SIG-M5 treated with dmso at 0.1 percent for 504 hours (cell line): ENCODE measurements around the gene WBP2.

ENCODE experiments used
- DNase-seq: peaks from one replicate; lab custom pipeline; 2025; ENCODE audit not compliant: unreplicated experiment; lab: John Stamatoyannopoulos, UW

WBP2 gene

DNA sequence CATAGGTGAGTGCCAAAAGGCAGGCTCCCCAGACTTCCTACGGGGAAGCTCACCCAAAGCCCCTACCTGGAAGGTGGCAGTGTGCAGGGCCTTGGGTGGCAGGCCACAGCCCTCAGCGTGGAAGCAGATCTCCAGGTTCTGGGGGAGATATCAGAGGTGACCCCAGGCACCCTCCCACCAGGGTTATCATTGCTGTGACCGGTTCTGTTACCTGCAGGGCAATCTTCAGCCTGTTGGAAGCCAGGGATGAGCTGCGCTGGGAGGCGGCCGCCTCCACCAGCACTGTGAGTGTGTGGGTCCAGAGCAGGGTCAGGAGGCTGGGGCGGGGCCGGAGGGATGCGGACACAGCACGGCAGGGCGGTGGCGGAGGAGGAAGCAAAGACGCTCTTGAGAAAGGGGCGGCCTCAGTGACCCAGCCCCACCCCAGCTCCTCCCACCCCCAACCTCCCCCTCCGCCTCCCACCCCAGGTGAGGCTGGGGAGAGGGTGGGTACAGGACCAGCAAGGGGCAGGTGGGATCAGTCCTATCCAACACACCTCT lies 24.0 kb downstream of the WBP2 start:
- no peak for DNase-seq

DNA sequence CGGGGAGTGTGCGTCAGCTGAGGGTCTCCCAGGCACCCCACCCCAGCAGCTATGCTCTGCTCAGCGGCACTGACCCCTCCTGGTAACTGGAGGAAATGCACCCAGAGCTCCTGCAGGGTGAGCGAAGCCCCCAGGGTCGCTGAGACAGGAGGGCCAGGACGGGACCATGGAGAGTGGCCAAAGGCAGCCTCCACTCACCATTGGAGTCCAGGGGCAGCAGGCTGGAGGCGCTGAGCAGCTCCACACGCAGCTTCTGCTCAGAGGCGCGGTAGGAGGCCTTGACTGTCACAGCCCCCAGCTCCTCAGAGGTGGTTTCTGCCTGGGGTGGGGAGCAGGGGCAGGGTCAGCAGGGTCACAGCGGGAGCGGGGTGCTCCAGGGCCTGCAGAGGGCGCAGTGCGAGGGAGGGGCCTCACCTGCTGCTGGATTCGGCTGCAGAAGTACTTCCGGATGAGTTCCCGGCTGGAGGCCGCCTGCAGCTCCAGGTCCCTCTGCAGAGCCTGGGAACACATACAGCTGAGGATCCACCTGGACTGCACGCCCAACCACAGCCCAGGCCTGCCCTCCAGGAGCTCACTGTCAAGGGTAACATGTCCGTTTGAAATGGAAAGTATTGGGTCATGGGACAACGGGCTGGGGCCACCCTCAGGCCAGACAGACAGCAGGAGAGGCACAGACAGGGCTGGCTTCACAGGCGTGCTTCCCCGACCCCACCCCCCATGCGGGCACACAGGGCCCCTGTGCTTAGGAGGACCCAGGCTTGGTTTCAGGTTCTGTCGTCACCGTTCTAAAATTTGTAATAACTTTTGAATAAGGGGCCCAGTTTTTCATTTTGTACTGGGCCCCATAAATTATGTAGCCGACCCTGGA lies 24.7 kb downstream of the WBP2 start:
- DNase-seq, result no peak

DNA sequence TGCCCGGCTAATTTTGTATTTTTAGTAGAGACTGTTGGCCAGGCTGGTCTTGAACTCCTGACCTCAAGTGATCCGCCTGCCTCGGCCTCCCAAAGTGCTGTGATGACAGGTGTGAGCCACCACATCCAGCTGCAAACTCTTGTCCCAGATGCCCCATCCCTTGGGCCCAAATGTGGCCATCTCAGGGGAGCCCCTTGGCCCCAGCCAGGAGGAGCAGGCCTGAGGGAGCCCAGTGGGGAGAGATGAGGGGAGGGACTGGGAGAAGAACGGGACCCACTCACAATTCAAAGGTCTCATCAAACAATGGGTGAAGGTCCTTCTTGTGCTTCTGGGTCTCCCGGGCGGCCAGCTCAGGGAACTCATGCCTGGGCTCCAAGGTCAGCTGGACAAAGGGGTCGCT lies 25.4 kb downstream of the WBP2 start:
- DNase-seq, result no peak

DNA sequence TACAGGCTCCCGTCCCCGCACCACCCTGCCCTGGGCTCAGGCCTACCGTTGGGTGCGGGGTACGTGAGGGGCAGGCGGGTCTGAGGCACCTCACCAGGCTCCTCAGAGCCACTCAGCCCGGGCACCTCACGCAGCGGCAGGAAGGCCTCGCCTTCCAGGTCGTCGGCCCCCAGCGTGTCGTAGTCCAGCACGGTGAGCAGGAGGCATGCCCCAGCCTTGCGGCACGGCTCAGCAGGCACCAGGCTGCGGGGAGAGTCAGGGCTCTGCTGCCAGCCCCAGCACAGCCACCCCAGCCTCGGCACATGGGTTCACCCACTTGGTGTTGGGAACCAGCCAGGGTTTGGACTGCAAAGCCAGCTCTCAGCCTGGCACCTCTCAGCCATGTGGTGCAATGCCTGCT lies 26.4 kb downstream of the WBP2 start:
- no peak for DNase-seq

DNA sequence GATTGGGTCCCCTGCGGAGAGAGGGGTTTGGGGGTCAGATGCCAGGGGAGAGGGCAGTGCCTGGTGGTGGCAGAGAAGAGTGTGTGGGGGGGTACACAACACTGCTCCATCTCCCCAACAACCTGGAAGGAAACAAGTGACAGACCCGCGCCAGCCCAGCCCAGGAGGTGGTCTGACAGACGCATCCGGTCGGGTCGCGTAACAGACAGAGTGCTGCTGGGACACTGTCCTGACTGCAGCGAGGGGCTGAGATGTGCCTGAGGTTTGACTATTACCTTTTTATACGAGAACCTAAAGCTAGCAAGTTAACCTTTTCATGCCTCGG lies 27.1 kb downstream of the WBP2 start:
- DNase-seq, result no peak

DNA sequence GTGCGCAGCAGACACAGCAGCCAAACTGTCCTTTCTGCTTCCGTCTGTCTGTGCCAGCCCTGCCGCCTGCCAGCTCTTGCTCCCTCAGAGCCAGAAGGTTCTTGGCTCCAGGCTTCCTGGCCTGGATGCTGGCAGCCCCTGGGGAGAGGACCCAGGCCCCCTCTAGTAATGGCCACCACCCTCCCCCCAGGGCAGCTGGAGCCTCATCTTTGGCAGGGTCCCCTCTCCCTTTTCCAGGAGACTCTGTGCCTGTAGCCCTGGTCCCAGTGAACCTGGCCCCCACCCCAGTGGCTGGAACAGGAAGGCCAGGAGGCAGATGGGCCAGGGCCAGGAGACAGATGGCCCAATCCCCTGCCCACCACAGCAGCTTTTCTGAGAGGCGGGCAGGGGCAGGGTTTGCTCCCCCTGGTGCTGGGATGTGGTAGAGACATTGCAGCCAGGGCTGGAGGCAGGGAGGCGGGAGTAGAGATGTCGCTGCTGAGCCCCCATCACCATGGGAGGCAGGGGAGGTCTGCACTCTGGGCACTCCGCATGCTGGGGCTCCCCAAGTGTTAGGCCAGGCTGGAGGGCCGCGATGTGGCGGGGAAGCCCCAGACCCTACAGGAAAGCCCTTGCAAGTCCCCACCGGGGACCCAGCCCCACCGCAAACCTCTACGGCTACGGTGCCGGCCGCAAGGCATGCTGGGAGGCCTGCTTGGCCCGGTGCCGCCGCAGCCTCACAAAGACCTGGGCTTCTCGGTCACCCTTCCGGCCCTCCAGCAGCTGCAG lies 27.6 kb downstream of the WBP2 start:
- DNase-seq, result no peak

DNA sequence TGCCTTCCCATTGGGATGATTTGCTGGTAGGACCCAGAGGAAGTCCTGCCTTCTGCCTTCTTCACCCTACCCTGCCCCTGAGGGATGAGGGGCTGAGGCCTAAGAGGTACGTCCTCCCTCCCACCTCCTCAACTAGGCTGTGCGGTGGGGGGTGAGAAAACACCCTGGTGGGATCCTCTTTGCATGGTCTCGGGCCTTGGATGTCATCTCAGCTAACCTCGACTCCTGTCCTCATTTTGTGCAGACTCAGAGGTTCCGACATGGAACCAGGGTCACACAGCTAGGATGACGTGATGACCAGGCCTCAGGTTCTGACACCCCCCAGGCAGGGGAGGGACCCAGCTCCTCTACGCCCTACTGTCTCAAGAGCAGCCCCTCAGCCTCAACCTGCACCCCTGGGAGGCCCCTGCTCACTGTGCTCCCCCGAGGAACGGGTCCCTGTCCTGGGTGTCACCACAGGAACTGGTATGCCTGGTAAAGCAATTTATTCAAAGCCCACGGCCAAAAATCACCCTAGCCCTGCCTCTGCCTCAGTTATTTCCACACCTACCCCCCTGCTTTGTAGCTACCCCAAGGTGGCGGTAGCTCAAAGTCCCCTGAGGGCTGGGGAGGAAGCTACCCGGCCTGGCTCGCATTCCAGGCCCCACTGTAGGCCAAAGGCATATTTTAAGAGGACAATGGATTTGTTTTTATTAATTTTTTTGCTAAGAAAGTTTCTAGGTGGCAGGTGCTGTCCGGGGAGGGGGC lies 28.4 kb downstream of the WBP2 start:
- no peak for DNase-seq

DNA sequence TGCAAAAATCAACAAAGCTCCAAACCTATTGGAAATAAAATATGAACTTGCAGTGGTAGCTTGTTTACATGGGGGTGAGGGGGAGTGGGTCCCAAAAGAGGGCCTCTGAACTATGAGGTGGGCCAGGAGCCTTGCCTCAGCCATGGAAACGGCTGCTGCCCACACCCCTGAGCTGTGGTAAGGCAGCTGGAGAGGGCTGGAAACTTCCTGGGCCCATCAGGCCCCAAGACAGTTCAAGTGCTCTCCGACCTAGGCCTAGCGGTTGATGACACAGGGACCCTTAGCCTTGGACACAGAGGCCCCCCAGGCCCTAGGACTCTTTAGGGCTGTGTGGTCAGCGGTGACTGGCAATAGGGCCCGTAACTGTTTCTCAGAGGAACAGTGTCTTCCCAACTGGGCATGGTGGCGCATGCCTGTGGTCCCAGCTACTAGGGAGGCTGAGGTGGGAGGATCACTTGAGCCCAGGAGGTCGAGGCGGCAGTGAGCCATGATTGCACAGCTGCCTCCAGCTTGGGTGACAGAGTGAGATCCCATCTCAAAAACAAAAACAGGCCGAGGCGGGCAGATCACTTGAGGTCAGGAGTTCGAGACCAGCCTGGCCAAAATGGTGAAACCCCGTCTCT lies 29.3 kb downstream of the WBP2 start:
- DNase-seq, result no peak

DNA sequence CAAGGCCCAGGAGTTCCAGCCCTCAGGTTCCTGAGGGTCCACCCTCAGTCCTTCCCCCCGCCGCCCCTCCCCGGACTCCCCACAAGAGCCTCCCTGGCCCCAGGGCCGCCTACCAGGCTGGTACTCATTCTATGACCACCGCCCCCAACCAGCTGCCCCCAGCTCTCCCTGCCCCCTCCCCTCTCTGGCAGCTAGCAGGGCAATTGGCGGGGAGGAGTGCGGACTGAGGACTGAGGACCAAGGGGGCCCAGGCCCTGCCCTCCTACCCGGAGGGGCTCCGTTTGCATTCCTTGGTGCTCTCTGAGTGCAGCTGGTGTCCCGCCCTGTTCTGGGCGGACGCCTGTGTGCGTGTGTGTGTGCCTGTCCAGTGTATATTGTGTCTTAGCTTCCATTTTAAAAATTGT lies 30.0 kb downstream of the WBP2 start:
- no peak for DNase-seq

DNA sequence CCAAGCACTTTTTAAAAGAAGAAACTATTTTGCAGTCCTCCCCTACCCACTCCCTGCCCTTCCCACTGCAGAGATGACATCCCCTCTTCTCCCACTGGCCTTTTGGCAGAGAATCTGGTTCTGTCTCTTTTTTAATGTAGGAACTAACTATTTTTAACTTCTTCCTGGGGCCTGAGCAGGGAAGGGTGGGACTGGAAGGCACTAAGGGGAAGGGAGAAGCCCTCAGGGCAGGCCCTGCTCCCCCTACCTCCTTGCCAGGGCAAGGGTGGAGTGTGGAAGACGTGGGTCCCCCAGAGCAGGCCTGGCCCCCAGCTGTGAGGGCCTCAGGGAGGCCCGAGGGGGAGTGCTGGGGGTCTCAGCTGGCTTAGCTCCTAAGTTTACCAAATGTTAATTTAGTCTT lies 30.5 kb downstream of the WBP2 start:
- no peak for DNase-seq

DNA sequence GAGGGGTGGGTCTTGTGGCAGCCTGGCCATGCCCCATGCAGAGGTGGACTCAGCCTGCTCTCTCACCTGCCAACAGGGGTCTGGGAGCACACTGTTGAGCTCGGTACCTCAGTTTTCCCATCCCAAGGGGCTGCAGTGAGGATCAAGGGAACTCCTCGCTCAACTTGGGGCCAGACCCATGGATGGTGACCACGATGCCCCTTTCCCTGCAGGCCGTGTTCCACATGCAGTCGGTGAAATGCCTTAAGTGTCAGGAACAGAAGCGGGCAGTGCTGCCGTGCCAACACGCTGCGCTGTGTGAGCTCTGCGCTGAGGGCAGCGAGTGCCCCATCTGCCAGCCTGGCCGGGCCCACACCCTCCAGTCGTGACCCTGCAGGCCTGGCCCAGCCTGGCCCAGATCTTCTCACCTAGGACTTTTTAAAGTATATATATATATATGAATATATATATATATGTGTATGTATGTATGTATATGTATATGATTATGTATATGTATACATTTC lies 31.0 kb downstream of the WBP2 start:
- DNase-seq, result no peak

DNA sequence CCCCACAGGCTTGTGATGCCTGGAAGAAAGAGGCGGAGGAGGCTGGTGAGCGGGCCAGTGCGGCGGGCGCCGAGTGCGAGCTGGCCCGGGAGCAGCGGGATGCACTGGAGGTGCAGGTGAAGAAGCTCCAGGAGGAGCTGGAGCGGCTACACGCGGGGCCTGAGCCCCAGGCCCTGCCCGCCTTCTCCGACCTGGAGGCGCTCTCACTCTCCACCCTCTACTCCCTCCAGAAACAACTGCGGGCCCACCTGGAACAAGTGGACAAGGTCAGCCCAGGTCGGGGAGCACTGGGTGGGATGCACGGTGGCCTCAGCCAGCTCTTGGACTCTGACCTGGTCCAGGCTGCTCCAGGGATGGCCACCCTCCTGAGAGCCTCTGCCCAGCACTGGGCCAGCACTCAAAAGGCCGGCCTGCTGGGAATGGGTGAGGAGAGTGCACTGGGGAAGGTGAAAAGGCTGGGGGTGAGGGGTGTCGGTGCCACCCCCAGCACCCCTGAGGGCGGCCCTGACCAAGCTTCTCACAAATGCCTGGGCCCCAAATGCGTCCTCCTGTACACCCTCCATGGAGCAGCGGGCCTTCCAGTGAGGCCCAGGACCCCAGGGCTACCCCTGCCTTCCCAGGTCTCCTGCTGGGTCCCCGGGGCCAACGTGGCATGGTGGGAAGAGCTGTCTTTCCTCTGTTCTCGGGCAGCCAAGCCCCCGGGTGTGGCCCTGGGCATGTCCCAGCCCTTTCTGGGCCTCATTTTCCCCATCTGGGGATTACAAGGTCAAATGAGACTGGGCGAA lies 31.7 kb downstream of the WBP2 start:
- no peak for DNase-seq

DNA sequence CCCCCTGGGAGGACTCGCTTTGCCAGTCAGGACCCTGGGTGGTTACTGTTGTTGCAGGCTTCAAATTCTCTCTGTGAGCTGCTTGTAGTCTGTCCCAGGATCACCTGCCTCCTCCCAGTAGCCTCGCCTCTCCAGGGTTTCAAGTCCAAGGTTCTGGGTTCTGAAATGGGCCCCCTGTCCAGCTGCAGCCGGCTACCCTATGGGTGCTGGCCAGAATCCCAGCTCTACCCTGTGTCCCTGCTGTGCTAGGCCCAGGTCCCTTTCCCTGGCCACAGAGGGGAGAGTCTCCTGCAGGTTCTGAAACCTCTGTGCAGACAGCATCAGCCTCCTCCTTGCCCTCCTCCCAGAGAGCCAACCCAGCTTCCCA lies 32.4 kb downstream of the WBP2 start:
- DNase-seq, result no peak

DNA sequence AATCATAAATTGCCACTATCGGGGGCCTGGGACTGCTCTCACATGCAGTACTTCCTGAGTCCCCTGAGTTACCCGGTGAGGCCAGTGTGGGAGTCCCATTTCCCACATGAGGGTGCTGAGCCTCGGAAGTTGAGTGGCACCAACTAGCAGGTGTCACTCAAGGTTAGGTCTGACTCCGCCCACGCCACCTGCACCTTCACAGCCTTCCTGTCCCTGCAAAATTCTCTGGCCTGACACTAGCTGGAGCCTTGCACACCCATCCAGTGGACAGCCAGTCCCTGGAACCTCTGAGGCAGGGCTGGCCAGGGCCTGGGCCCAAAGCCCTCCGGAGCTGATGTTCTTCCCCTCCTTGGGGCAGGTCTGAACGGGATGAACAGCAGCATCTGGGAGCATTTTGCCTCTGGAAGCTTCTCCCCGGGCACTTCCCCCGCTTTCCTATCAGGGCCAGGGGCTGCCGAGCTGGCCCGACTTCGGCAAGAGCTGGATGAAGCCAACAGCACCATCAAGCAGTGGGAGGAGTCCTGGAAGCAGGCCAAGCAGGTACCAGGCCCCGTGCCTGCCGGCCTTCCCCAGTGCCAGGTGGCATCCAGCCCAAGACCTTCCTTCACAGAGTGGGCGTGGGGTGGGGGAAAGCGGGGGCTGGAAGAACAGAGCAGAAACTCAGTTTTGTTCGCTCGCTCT lies 32.9 kb downstream of the WBP2 start:
- no peak for DNase-seq

DNA sequence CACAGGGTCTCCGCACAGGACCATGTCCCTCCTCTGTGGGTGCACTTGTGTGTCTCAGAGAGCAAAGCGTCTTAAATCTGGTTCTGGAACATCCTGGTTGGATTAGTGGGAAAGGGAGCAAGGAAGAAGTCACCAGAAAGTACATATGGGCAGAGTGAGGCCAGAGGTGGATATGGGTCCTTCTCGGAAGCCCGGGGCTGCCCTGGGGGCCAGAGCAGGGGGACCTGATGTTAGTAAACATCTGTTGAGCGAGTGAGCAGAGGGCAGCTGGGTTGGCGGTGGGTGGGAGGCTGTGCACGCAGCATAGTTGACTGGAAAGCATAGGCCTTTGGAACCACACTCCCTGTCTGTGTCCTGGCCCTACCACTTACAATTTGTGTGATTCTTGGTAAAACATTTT lies 33.6 kb downstream of the WBP2 start:
- DNase-seq, result no peak

DNA sequence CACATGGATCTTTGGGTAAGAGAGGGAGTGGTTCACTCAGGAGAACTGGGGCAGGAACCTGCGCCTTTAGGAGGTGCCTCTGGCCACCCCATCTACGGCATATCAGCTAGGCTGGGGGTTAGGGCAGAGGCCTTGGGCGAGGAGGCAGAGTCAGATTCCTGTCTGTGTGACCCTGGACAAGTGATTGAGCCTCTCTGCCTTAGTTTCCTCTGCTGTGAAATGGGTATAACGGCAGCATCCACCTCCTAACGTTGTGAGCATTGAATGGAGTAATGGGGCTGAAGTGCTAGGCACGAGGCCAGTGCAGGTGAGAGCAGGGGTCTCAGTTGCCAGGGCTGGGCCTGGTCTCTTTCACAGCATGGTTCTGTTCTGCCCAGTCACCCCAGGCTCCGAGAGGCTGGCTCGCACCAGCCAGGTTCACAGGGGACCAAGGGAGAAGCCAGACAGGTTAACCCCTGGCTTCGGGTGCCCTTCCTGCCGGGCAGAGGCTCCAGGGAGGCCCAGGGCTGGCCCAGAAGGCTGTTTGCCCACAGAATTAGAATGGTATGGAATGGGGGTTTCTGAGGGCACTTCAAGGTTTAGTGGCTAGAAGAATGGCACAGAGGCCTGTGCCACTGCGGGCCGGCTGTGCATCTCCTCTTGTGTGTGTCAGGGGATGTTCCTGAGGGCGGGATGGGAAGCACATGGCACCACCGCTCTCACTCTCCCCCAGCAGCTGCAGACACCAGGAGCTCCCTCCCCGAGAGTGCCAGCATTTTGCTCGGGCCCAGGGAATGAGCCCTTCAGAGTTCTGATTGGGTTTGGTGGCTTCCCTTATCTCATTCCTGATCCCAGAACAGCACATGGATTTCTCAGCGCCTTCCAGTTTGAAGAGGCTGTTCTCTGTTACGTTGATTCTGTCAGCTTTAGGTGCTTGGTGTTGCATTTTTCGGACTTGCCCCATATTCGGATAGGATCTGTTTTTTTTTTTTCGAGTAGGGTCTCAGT lies 34.7 kb downstream of the WBP2 start:
- DNase-seq, result no peak

DNA sequence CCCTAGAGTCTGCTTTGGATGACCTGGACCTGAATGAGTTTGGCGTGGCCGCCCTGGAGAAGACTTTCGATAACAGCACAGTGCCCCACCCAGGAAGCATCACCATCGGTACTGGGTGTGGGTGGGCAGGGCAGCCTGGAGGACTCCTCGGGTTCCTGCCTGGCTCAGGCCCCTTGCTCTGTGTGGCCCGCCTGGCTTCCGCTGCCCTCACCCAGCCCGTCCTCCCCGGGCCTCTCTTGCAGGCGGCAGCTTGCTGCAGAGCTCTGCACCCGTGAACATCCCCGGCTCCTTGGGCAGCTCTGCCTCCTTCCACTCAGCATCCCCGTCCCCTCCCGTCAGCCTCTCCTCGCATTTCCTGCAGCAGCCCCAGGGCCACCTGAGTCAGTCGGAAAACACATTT lies 35.5 kb downstream of the WBP2 start:
- no peak for DNase-seq

DNA sequence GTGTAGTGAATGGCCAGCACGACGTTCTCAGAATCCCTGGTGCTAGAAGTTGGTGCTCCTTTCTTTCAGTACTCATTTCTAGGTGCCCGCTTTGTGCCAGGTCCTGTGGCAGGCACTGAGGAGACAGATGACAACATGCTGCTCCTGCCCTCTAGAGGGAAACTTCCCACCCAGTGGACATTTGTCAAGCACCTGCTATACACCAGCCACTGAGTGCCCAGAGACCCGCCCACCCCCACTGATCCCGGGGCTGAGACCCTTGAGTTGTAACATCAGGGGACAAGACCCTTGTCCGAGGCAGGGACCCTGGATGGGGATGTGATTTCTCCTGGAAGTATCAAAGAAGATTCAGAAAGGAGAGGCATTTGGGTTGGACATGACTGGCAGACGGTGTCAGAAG lies 36.0 kb downstream of the WBP2 start:
- DNase-seq, result no peak
